HG03097 (cell line): ENCODE measurements around the gene SLC22A17.

ENCODE experiments used
- ATAC-seq: cut with Tn5 transposase; IDR thresholded peaks from one replicate; pipeline ENCODE4 v1.9.1; 2021; ENCODE audit not compliant: unreplicated experiment, low FRiP score

The SLC22A17 gene

DNA sequence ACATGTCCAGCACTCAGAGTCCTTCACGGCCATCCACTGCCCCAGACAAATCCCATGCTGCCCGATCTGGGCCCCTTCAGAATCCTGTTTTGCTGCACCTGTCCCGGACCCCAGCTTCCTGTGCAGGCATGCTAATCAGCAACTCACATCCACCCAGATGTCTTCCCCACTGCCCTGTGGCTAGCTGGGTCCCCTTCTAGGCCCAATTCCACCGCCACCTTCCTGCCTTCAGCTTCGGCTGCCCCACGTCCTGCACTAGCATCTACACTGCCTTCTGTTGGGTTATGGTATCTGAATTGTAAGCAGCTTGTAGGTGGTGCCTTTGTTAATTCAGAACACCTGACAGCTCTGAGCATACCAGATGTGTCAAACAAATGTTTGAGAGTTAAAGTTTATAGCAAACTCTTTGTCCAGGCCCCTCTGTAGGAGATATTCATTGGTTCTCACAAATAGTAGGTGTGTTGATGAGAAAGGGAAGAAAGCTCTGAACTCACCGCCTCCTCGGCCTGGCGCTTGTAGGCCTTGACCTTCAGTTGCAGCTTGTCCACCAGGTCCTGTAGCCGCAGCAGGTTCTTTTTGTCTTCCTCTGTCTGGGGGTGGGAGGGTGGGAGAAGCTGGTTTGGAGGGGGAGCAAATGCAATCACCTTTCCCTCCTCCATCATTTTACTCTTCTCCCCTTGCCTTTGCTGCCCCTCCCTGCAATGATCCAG lies 30.2 kb upstream of the SLC22A17 start:
- no peak for ATAC-seq

DNA sequence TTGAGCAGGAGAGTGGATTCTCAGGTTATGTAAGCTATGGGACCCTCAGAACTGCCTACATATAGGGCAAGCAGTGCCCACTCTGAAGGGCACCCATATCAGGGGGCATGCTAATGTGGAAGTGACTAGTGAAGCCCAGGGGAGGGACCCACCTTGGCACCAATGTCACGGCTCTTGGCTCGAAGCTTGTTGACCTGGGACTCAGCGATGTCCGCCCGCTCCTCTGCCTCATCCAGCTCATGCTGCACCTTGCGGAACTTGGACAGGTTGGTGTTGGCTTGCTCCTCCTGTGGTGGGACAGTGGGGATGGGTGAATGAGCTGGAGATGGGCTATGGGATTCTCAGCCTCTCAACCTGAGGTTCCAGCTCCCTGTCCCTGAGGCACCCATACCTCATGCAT lies 29.6 kb upstream of the SLC22A17 start:
- ATAC-seq: no peak

DNA sequence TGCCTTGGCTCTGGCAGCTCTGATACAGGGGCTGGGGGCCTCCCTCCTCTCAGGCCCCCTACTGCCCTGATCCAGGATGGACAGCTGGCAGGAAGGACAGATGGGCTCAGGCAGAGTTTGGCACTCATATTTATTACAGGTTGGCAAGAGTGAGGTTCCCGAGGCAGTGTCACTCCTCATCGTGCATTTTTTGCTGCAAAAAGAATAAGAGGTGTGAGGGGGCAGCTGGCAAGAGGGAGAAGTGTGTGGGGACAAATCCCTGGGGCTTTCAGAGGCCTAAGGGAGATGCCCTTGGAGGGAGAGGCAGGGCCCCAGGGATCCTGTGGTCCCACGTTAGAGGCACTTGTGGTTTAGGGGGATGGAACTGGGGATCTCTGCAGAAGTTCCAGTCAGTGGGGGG lies 29.2 kb upstream of the SLC22A17 start:
- ATAC-seq: no peak

DNA sequence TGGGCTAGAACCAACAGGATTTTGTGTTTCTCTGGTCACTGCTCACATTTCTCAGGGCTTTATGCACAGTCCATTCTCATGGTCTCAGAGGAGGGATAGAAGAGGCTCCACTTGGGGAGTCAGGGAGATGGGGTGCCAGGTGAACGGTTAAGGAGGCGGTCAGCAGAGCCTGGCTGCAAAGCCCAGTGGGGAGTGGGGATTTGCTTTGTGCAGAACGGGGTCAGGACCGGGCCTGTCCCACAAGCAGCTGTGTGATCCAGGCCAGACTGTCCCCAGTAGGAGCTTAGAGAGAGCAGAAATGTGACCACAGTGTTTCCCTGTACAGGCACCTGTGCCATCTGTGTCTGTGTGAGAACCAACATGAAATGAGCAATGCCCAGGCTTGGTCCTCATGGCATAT lies 28.3 kb upstream of the SLC22A17 start:
- no peak for ATAC-seq

DNA sequence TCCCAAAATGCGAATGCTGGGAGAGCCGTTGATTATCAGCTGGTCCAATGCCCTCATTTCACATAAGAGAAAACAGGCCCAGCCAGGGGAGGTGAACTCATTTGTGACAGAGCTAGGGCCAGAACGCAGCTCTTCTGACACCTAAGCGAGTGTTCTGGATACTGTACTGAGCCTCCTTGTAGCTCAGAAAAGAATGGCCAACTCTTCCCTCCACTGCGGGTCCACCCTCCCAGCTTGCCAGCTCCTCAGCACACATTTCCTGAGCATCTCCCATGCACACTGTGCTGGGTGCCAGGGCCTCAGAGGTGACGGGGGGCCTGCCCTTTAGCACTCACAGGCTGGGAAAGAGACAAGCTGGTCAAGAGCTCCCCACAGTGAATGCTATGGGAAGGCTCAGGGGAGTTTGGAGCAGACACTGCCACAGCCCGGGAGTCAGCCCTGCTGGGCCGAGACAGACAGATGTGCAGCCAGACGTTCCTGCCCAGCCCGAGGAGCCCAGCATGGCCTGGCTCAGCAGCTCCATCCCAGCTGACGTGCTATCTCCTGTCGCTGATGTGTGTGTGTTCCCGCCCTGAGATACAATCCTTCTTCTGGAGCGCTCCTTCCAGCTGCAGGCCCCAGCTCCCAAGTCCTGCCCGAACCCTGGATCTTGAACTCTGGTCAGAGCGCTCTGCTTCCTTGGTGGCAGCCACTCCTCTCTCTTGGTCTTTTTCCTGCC lies 27.7 kb upstream of the SLC22A17 start:
- no peak for ATAC-seq

DNA sequence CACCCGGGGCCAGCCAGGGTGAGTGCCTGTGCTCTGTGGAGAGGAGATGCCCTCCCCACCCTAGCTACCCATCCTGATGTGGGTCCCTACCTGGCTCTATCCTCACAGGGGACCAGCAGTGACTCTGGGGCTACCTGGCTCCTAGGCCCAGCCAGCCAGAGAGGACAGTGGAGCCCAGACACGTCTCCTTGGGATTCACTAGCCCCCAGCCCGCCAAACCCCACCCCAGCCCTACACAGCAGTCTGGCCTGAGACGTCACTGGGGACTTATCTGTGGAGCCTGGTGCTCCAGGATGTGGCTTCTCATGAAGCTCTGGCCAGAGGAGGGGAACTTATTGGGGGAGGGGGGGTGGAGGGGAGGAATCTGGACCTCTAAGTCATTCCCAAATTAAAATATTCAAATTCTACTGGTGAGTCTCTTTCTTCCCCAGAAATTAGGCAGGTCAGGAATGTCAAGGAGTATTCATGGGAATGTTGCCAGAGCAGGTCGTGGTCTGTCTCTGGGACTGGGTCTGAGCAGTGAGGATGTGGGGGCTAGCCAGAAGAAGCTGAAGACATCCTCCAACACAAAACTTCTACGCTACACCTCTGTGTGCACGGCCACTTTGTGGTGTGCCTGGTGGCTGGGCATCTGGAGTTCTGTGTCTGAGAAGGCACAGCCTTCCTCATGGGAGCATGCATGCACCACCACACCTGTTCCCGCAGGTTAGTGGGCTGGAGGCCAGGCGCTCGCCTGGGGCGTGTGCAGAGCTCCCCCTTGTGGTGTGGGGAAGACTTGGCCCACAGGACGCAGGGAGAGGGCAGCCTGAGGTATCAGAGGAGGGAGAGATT lies 26.9 kb upstream of the SLC22A17 start:
- no peak for ATAC-seq

DNA sequence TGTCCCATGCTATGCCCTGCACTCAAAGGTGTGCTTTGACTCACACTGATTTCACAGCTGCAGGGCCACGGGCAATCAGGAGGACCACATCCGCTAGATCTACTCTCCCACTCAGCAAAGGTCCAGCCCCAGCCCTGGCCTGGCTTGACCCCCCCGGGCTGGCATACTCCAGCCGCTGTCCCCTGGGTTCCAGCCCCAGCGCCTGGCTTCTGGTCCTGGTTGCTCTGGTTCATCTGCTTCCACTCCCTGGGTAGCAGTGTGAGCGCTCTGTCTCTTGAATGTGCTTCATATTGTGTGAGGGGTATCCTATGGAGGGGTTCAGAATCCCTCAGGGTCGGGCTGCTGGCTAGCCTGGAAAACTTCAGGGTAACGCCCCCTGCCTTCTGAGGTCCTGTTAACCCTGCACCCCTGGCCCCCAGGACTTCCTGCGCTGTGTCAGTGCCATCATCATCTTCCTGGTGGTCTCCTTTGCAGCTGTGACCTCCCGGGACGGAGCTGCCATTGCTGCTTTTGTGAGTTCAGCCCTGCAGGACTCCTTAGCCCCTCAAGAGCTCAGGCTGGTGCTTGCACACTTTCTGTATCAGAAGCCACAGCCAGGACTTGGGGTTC lies 26.0 kb upstream of the SLC22A17 start:
- ATAC-seq: no peak

DNA sequence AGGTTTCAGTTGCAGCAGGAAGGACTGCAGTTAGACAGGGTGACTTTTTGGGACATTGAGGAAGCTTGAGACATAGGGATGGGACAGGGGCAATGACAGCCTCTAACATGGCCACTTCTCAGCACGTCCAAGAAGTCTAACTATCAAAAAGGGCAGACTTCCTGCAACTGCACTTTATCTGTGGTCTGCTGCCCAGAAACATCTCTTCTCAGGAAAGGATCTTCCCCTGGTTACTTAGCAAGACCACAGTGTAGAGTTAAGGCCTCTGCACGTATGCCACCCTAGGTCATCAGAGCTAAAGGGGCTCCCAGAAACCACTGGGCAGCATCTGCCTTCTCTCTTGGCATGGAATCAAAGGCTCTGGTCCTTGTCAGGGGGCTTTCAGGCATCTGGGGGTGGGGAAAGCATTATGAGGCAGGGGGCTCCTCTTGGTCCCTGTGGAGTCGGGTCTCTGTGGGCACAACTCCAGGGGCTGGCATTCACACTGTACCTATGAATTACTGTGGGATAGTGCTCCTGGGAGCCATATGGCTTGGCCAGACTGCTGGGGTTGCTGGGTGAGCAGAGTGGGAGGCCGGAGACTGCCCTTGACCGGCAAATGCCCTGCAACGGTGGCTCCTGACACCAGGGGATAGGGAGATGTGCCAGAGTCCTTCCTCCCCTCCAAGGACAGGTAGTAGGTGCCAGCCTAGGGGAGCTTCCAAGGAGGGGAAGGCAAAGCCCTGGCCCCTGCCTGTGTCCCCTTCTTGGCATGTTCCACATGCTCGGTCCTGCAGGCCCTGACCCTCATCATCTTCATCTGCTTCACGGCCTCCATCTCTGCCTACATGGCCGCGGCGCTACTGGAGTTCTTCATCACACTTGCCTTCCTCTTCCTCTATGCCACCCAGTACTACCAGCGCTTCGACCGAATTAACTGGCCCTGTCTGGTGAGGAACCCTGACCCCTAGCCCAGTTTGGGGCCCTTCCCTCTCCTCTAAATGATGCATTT lies 25.2 kb upstream of the SLC22A17 start:
- no peak for ATAC-seq

DNA sequence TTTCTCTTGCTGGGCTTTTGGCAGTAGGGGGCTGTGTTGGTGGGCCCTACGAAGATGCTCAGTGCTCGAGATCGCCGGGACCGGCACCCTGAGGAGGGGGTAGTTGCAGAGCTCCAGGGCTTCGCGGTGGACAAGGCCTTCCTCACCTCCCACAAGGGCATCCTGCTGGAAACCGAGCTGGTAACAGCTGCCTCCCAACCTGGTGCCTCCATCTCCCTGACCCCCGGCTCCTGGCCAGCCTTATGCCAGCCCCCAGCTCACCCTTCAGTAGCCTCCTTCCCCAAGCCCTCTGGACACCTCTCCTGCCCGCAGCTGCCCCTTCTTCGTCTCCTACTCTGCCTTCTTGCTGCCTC lies 24.5 kb upstream of the SLC22A17 start:
- ATAC-seq: no peak

DNA sequence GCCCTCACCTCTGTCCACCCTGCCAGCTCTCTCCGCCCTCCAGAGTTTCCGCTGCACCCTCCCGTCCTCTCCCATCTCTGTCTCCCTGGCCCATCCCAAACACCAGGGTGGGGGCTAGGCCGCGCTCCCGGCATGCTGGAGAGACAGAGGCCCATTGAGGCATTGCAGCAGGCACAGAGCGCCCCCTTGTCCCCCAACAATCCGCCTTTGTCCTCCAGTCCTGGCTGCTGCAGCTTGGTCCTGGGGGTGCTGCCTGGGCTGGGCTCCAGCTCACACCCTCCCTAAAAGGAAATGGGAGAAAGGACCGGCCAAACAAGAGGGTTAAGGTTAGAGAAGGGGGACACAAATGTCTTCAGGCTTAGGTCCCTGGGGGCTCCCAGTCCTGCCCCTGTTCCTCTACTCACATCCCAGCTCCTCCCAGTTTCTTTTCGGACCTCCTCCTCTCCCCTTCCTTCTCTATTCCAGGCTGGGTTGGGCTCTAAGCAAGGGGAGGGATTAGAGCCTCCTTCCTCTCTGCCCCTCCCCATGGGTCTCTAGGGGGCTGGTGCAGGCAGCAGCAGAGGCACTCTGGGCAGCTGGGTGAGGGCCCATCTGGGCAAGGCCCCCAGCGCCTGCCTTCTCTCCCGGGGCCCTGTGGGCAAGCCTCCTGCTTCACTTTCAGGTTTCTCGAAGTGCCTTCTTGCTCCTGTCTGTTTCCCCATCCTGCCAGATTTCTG lies 24.0 kb upstream of the SLC22A17 start, which contains the start of gene CMTM5:
TSS of gene CMTM5 (plus strand) at position 565 of the 716 bp plus-strand sequence. CDS start 206 bp downstream, outside the sequence.
- no peak for ATAC-seq

DNA sequence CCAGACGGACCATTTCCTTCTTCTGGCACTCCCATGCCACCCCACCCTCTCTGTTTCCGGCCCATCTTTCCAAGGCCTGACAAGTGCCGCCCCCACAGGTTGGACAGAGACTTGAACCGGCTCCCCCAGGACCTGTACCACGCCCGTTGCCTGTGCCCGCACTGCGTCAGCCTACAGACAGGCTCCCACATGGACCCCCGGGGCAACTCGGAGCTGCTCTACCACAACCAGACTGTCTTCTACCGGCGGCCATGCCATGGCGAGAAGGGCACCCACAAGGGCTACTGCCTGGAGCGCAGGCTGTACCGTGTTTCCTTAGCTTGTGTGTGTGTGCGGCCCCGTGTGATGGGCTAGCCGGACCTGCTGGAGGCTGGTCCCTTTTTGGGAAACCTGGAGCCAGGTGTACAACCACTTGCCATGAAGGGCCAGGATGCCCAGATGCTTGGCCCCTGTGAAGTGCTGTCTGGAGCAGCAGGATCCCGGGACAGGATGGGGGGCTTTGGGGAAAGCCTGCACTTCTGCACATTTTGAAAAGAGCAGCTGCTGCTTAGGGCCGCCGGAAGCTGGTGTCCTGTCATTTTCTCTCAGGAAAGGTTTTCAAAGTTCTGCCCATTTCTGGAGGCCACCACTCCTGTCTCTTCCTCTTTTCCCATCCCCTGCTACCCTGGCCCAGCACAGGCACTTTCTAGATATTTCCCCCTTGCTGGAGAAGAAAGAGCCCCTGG lies 23.0 kb upstream of the SLC22A17 start:
- no peak for ATAC-seq

DNA sequence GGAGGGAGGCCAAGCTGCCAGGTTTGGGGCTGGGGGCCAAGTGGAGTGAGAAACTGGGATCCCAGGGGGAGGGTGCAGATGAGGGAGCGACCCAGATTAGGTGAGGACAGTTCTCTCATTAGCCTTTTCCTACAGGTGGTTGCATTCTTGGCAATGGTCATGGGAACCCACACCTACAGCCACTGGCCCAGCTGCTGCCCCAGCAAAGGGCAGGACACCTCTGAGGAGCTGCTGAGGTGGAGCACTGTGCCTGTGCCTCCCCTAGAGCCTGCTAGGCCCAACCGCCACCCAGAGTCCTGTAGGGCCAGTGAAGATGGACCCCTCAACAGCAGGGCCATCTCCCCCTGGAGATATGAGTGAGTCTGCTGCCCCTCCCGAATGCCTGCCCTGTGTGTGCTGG lies 20.4 kb upstream of the SLC22A17 start:
- no peak for ATAC-seq

DNA sequence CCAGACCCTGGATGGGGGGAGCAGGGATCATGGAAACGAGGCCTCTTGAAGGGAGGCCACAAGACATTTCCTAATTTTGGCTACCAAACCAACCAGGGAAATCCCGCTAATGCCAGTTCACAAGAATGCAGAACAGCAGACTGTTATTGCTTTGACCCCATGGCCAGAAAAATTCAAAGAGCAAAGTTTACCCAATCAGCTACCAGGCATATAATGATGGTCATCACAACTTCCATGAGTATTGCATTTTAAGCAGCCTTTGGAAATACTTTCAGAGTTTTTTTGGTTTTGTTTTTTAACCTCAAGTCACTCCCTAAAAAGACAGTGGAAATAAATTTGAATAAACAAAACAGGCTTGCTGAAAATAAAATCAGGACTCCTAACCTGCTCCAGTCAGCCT lies 19.8 kb upstream of the SLC22A17 start, which contains the start of gene IL25:
TSS of gene IL25 (plus strand) at position 301 of the 400 bp plus-strand sequence.
- ATAC-seq: no peak

DNA sequence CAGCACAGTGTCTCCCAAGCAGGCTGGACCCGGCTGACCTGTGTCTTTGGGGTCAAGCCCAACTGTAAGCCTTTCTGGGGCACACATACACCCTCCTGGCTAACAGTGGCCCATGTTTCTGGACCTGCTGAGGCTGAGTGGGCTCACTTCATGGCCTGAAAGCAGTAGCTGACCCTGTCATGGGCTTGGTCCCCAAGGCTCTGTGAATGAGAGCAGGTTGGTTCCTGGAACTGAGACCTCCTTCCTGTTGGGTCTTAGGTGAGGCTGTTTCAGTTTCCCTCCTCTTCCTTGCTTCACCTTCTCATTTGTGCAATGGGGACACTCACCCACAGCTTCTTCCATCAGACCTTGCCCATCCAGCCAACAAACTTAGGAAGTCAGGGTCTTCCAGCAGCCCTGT lies 19.2 kb upstream of the SLC22A17 start:
- ATAC-seq: no peak

DNA sequence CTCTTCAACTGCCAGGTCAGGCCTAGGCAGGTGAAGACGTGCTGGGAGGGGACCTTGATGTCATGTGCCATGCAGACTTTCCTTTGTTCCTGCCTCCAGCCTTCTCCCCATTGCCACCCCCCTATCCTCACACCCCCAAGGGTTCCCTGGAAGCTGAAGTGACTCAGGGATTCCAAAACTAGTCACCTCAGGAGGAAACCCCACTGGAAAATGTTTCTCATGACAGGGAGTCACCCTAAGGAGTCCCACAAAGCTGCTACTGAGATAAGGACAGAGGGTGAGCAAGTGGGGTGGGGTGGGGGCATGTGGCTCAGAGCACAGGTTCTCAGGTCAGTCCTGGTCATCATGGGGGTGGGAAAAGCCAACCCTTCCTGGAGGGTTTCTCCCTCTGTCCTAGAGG lies 17.5 kb upstream of the SLC22A17 start:
- no peak for ATAC-seq

DNA sequence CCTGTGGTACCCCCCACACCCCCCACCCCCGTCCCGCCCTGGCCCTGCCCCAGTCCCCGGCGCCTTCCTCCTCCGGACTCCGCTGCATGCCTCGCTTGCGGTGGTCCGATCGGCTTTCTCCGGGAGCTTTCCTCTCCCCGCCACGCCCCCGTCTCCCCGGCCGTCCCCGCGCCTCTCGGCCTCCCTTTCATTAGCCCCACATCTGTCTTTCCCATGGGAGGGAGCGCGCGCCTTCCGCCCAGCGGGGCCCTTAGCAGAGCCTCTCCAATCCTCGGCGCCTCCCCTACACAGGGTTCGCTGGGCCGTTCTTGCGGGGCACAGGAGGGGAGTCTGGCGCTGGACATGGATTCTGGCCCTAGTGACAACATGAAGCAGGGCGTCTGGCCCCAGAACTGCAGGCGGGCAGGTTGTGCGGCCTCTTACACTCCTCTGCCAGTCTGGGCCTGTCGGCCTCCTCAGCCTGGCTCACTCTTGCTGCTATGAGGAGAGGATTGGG lies 13.8 kb upstream of the SLC22A17 start:
- ATAC-seq: no peak

DNA sequence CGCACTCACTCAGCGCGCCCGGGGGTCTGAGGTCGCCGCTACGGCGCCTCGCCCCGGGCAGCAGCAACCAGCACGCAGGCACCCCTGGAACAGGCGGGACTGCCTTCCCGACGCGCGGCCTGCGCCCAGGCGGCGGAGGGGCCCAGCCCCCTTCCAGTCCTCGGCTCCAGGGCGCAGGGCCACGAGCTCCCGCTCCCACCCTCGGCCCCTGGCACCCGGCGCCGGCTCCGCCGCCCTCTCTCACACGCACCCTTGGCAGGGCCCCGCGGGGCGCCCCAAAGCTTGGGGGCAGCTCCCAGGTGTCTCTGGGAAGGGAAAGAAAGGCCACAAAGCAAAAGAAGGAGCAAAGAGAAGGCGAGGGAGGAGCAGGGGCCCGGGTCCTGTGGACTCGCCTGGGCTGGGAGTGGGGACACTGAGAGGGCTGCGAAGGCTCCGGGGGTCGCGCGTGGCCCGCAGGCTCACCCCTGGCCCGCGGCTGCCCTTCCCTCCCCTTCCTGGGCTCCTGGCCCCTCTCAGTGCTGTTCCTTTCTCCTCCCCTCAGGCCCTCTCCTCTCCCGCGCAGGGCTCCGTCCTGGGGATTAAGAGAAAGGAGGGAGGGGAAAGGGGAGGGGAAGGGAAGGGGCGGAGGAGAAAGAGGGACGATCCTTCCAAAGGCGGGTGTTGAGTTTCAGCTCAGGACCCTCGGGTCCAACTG lies 13.2 kb upstream of the SLC22A17 start:
- ATAC-seq: no peak
